ENCODE measurements around the gene PPP1R16B. TPM values are rescaled to one million over a fixed set of nuclear protein-coding genes. Genes with fewer than 3 reads are reported as not detected.

PPP1R16B gene
- total and polyA plus RNA-seq, 10 of the 15 experiments (the other 5 are each of a cell fraction or from before 2014, with no cell fraction given) = 13.4 to 90.2 (median 66.7) TPM

DNA sequence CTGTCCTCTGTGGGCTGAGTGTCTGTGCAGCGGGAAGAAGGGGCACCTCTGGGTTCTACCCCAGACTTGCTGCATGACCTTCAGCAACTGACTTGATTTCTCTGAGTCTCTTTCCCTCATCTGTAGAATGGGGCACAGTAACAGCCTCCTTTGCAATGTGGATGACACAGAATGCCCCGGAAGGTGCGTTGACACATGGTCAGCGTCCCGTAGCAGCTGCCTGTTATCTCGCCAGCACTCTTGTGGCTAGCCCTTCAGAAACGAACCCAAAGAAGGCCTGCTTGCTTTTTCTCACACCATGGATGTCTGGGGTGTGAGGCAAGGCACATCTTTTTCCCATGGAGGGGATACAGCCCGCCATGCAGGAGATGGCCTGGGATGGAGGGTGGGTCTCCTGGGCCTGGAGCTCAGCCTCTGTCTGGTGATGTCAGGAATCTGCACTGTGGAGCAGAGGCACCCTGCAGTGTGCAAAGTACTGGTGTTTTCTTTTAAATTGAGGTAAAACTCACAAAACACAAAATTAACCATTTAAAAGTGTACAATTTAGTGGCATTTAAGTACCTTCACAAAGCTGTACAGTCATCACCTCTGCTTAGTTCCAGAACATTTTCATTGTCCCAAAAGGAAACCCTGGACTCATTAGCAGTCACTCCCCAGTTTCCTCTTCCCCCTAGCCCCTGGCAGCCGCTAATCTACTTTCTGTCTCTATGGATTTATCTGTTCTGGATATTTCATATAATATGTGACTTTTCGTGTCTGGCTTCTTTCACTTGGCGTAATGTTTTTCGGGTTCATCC lies 61.0 kb downstream of the PPP1R16B start:
- no TSS peak for BruUV-seq (replicated peaks)
- peaks cover 78% of the 10 kb centered on the region for H3K79me2 ChIP-seq (ENCODE audit: control insufficient read depth, insufficient read depth, low read length)
- POLR2A ChIA-PET = interaction anchor here (0.7 to 2.2 kb wide), 6 partner anchors 8 to 30 kb away, joined by 3 to 7 read pairs (median 4); no protein-coding TSS in a partner anchor
- TF ChIP-seq CBX3 (IDR thresholded peaks at IDR 0.05; ENCODE audit: borderline replicate concordance, low read depth) (no peak), PAX8 (IDR thresholded peaks at IDR 0.05) (no peak), RUNX3 (IDR thresholded peaks at IDR 0.05; ENCODE audit: low read length) (peak; percentile 49), BACH1 (IDR thresholded peaks at IDR 0.05; ENCODE audit: borderline replicate concordance) (no peak), NR2C1 (IDR thresholded peaks at IDR 0.05) (no peak), HDGF (IDR thresholded peaks at IDR 0.05) (no peak), ZNF384 (IDR thresholded peaks at IDR 0.05; ENCODE audit: borderline replicate concordance, low read depth, low read length) (no peak), TCF12 (IDR thresholded peaks at IDR 0.05; ENCODE audit: low read depth, low read length) (0 out of 2 replicates have a peak, but pooled peaks have one; percentile 25), BHLHE40 (IDR thresholded peaks at IDR 0.05; ENCODE audit: borderline replicate concordance in 1 of 2, low read depth in 2 of 2, low read length in 1 of 2) (no peak), CREB1 (IDR thresholded peaks at IDR 0.05; ENCODE audit: low read depth) (0 out of 2 replicates have a peak, but pooled peaks have one; percentile 6), NFXL1 (IDR thresholded peaks at IDR 0.05; ENCODE audit: borderline replicate concordance) (no peak)
- TF ChIP-seq, protein P1, sequence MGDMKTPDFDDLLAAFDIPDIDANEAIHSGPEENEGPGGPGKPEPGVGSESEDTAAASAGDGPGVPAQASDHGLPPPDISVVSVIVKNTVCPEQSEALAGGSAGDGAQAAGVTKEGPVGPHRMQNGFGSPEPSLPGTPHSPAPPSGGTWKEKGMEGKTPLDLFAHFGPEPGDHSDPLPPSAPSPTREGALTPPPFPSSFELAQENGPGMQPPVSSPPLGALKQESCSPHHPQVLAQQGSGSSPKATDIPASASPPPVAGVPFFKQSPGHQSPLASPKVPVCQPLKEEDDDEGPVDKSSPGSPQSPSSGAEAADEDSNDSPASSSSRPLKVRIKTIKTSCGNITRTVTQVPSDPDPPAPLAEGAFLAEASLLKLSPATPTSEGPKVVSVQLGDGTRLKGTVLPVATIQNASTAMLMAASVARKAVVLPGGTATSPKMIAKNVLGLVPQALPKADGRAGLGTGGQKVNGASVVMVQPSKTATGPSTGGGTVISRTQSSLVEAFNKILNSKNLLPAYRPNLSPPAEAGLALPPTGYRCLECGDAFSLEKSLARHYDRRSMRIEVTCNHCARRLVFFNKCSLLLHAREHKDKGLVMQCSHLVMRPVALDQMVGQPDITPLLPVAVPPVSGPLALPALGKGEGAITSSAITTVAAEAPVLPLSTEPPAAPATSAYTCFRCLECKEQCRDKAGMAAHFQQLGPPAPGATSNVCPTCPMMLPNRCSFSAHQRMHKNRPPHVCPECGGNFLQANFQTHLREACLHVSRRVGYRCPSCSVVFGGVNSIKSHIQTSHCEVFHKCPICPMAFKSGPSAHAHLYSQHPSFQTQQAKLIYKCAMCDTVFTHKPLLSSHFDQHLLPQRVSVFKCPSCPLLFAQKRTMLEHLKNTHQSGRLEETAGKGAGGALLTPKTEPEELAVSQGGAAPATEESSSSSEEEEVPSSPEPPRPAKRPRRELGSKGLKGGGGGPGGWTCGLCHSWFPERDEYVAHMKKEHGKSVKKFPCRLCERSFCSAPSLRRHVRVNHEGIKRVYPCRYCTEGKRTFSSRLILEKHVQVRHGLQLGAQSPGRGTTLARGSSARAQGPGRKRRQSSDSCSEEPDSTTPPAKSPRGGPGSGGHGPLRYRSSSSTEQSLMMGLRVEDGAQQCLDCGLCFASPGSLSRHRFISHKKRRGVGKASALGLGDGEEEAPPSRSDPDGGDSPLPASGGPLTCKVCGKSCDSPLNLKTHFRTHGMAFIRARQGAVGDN (IDR thresholded peaks at IDR 0.05) = 0 out of 2 replicates have a peak, but pooled peaks have one; percentile 38
- TF ChIP-seq, protein P2, sequence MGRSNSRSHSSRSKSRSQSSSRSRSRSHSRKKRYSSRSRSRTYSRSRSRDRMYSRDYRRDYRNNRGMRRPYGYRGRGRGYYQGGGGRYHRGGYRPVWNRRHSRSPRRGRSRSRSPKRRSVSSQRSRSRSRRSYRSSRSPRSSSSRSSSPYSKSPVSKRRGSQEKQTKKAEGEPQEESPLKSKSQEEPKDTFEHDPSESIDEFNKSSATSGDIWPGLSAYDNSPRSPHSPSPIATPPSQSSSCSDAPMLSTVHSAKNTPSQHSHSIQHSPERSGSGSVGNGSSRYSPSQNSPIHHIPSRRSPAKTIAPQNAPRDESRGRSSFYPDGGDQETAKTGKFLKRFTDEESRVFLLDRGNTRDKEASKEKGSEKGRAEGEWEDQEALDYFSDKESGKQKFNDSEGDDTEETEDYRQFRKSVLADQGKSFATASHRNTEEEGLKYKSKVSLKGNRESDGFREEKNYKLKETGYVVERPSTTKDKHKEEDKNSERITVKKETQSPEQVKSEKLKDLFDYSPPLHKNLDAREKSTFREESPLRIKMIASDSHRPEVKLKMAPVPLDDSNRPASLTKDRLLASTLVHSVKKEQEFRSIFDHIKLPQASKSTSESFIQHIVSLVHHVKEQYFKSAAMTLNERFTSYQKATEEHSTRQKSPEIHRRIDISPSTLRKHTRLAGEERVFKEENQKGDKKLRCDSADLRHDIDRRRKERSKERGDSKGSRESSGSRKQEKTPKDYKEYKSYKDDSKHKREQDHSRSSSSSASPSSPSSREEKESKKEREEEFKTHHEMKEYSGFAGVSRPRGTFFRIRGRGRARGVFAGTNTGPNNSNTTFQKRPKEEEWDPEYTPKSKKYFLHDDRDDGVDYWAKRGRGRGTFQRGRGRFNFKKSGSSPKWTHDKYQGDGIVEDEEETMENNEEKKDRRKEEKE (IDR thresholded peaks at IDR 0.05) = no peak
- TF ChIP-seq, protein P3, sequence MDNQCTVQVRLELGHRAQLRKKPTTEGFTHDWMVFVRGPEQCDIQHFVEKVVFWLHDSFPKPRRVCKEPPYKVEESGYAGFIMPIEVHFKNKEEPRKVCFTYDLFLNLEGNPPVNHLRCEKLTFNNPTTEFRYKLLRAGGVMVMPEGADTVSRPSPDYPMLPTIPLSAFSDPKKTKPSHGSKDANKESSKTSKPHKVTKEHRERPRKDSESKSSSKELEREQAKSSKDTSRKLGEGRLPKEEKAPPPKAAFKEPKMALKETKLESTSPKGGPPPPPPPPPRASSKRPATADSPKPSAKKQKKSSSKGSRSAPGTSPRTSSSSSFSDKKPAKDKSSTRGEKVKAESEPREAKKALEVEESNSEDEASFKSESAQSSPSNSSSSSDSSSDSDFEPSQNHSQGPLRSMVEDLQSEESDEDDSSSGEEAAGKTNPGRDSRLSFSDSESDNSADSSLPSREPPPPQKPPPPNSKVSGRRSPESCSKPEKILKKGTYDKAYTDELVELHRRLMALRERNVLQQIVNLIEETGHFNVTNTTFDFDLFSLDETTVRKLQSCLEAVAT (IDR thresholded peaks at IDR 0.05) = no peak

More for the DNA sequence above, 61.0 kb downstream of the PPP1R16B start:
- in situ Hi-C loops (cut with MboI) = no loop called here
- Histone ChIP-seq H3K36me3 (ENCODE audit: control insufficient read depth in 2 of 2, insufficient read depth in 2 of 2, low read length in 1 of 2) (peaks cover 4 to 5% of the 10 kb centered on the region in 2 experiments; a peak in 3 of 4 replicates), H3K9ac (ENCODE audit: control insufficient read depth, insufficient read depth, low read length) (no peak overlapping the region; the same call in 1 of the 2 replicates), H3K9me3 (replicated peaks; ENCODE audit: control insufficient read depth, insufficient read depth, low read length) (no peaks in the 10 kb centered on the region), H4K20me1 (ENCODE audit: control insufficient read depth, insufficient read depth) (no peaks in the 10 kb centered on the region), H2AFZ (ENCODE audit: control insufficient read depth, low read depth, low read length) (no peak overlapping the region), H3K4me2 (ENCODE audit: control insufficient read depth, insufficient read depth) (peak overlapping the region; percentile 27; the same call in 1 of the 2 replicates), H3K4me1 (ENCODE audit: control insufficient read depth, insufficient read depth, low read length) (peaks cover 67% of the 10 kb centered on the region), H3K27me3 (replicated peaks in 1 of 2; ENCODE audit: control insufficient read depth in 2 of 2, insufficient read depth in 2 of 2, low read length in 1 of 2) (no peaks in the 10 kb centered on the region), H3K27ac (ENCODE audit: control insufficient read depth, insufficient read depth) (peak overlapping the region; percentile 5; the same call in 1 of the 2 replicates), H3K4me3 (no peak overlapping the region)
- no peak for DNase-seq (ENCODE audit: low read depth, low spot score)
- SMC1A ChIA-PET (ENCODE audit: uncharacterized antibody, unreplicated experiment) = interaction anchor here (1.0 to 13.6 kb wide), 7 partner anchors 7 to 115 kb away, joined by 3 to 248 read pairs (median 3); no protein-coding TSS in a partner anchor
- CTCF ChIA-PET = interaction anchor here (0.7 to 1.6 kb wide), 6 partner anchors 10 to 114 kb away, joined by 3 to 5 read pairs (median 3); no protein-coding TSS in a partner anchor
- 69% methylated on average over 12 of the region's 12 CpGs for WGBS (ENCODE audit: insufficient coverage, insufficient replicate concordance, low lambda C conversion rate, missing lambda C conversion rate)
- FAIRE-seq = no peak
- ATAC-seq = no peak
- intact Hi-C loops (cut with micrococcal nuclease; ENCODE audit: unreplicated experiment) = no loop called here
- RAD21 ChIA-PET (ENCODE audit: unreplicated experiment) = interaction anchor here (1.0 to 2.1 kb wide), 5 partner anchors 8 to 60 kb away, joined by 3 to 5 read pairs (median 5); no protein-coding TSS in a partner anchor

Data from GM12878 (cell line).